ENCODE data around the gene ELF1.

ELF1 gene

DNA sequence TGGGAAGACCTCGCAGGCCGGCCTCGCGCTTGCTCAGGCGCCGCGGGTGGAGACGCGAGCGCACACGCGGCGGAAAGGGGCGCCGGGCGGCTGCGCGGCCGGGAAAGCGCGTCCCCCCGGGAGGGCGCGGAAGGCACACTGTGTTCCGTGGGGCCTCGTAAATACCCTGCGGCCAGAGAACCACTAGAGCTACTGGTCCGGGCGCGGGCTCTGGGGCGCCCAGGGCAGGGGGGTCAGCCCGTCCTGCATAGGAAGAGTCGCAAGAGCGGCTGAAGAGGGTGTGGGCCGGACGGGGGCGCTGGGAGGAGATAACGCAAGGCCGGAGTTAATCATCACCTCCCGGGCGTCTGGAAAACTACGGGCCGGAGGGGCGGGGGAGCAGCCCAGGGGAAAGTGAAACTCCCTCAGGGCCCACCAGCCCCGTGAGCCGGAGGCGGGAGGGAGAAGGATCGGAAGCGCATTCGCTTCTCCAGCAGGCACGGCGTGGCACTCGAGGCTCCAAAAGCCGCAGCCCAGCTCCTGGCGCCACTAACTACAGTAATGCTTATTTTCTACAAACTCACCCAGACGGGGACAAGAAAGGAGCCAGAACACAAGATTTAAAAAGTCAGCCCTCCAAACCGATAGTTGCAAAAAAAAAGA is 41.1 kb upstream of the ELF1 start:
- TF ChIP-seq, protein P1, sequence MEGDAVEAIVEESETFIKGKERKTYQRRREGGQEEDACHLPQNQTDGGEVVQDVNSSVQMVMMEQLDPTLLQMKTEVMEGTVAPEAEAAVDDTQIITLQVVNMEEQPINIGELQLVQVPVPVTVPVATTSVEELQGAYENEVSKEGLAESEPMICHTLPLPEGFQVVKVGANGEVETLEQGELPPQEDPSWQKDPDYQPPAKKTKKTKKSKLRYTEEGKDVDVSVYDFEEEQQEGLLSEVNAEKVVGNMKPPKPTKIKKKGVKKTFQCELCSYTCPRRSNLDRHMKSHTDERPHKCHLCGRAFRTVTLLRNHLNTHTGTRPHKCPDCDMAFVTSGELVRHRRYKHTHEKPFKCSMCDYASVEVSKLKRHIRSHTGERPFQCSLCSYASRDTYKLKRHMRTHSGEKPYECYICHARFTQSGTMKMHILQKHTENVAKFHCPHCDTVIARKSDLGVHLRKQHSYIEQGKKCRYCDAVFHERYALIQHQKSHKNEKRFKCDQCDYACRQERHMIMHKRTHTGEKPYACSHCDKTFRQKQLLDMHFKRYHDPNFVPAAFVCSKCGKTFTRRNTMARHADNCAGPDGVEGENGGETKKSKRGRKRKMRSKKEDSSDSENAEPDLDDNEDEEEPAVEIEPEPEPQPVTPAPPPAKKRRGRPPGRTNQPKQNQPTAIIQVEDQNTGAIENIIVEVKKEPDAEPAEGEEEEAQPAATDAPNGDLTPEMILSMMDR (IDR thresholded peaks at IDR 0.05; ENCODE audit: insufficient read depth, low read length), result no peak
- TF ChIP-seq POLR2AphosphoS5 (IDR thresholded peaks at IDR 0.05; ENCODE audit: low read depth), result peak; percentile 74
- peak; percentile 20; the same call in 1 of the 2 replicates for TF ChIP-seq GABPA (IDR thresholded peaks at IDR 0.05; ENCODE audit: low read depth)
- TF ChIP-seq, protein P2, sequence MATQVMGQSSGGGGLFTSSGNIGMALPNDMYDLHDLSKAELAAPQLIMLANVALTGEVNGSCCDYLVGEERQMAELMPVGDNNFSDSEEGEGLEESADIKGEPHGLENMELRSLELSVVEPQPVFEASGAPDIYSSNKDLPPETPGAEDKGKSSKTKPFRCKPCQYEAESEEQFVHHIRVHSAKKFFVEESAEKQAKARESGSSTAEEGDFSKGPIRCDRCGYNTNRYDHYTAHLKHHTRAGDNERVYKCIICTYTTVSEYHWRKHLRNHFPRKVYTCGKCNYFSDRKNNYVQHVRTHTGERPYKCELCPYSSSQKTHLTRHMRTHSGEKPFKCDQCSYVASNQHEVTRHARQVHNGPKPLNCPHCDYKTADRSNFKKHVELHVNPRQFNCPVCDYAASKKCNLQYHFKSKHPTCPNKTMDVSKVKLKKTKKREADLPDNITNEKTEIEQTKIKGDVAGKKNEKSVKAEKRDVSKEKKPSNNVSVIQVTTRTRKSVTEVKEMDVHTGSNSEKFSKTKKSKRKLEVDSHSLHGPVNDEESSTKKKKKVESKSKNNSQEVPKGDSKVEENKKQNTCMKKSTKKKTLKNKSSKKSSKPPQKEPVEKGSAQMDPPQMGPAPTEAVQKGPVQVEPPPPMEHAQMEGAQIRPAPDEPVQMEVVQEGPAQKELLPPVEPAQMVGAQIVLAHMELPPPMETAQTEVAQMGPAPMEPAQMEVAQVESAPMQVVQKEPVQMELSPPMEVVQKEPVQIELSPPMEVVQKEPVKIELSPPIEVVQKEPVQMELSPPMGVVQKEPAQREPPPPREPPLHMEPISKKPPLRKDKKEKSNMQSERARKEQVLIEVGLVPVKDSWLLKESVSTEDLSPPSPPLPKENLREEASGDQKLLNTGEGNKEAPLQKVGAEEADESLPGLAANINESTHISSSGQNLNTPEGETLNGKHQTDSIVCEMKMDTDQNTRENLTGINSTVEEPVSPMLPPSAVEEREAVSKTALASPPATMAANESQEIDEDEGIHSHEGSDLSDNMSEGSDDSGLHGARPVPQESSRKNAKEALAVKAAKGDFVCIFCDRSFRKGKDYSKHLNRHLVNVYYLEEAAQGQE (IDR thresholded peaks at IDR 0.05; ENCODE audit: insufficient replicate concordance, low read depth), result peak; percentile 34
- no peak for TF ChIP-seq SPI1 (IDR thresholded peaks at IDR 0.05; ENCODE audit: borderline replicate concordance, low read depth)
- H3K27ac ChIP-seq (replicated peaks), result peak overlapping the region; percentile 93
- H3K4me3 ChIP-seq (replicated peaks; ENCODE audit: insufficient read depth, low read length), result peak overlapping the region; percentile 91

DNA sequence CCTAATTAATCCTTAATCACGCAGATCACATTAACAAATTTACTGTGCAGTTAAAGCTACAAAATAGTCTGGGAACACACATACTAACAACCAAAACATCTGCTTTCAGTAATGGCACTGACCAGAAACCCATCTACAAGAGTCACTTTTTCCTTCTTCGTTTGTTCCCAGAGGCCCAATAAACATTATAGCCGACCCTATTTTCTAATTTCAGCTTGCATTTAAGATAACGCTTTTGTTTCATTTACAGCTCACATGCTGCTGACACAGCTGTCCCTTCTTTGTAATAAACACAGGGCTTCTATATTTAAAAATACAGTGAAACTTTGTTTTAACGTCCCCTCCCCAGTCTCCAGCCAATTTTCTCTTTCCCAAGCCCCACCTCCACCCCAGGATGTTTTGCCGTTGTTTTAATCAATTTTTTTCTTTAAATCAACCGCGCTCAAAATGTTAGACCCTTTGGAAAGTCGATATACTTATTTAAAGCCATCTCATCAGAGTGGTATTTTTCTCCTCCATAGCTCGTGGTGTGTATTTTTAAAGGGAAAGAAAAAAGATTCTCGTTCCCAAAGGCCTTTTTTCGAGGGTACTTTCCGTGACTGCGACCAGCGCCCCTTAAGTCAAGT is 40.5 kb upstream of the ELF1 start:
- DNase-seq (ENCODE audit: low read depth in 1 of 2, low spot score in 1 of 2), result no peak
- Histone ChIP-seq H3K4me3 (replicated peaks; ENCODE audit: insufficient read depth, low read length) (peak overlapping the region; percentile 91), H3K27ac (replicated peaks) (peak overlapping the region; percentile 93), H3K27me3 (ENCODE audit: insufficient read depth, poor library complexity, severe bottlenecking) (no peaks in the 10 kb centered on the region)
- TF ChIP-seq POLR2AphosphoS5 (IDR thresholded peaks at IDR 0.05; ENCODE audit: low read depth) (no peak), SPI1 (IDR thresholded peaks at IDR 0.05; ENCODE audit: borderline replicate concordance, low read depth) (no peak), GABPA (IDR thresholded peaks at IDR 0.05; ENCODE audit: low read depth) (no peak)
- TF ChIP-seq, protein P2 (IDR thresholded peaks at IDR 0.05; ENCODE audit: insufficient replicate concordance, low read depth), result no peak
- TF ChIP-seq, protein P1 (IDR thresholded peaks at IDR 0.05; ENCODE audit: insufficient read depth, low read length), result no peak

More for the DNA sequence above, 41.1 kb upstream of the ELF1 start:
- DNase-seq (ENCODE audit: low read depth in 1 of 2, low spot score in 1 of 2), result peak; percentile 77 to 91
- H3K27me3 ChIP-seq (ENCODE audit: insufficient read depth, poor library complexity, severe bottlenecking), result no peaks in the 10 kb centered on the region

DNA sequence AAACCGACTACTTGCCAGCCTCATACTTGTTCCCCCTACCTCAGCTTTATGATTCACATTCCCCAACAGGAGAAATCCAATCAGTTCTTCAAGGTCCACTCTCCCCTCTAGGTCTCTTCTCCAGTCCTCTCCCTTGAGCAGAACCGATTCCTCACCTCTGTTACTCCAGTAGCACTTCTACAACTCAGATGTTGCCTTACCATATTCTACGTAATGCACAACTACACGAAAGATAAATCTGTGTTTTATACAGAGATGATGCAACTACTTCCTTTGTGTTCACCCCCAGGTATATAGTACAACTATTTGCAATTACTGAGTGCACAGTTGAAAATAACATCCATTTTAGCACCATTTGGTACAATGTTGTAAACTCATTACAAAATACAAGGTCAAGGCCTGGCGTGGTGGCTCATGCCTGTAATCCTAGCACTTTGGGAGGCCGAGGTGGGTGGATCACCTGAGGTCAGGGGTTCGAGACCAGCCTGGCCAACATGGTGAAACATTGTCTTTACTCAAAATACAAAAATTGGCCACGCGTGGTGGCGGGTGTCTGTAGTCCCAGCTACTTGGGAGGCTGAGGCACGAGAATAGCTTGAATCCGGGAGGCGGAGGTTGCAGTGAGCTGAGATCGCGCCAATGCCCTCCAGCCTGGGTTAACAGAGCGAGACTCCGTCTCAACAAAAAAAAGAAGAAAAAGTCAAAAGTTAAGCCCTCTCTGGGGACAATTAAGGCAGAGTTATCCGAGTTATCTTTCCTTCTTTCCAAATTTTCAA is 39.4 kb upstream of the ELF1 start:
- H3K27ac ChIP-seq (replicated peaks), result peak overlapping the region; percentile 93
- peak overlapping the region; percentile 91 for H3K4me3 ChIP-seq (replicated peaks; ENCODE audit: insufficient read depth, low read length)

More for the DNA sequence above, 39.4 kb upstream of the ELF1 start:
- TF ChIP-seq SPI1 (IDR thresholded peaks at IDR 0.05; ENCODE audit: borderline replicate concordance, low read depth) (no peak), POLR2AphosphoS5 (IDR thresholded peaks at IDR 0.05; ENCODE audit: low read depth) (no peak), GABPA (IDR thresholded peaks at IDR 0.05; ENCODE audit: low read depth) (no peak)
- TF ChIP-seq, protein P1 (IDR thresholded peaks at IDR 0.05; ENCODE audit: insufficient read depth, low read length), result no peak
- TF ChIP-seq, protein P2 (IDR thresholded peaks at IDR 0.05; ENCODE audit: insufficient replicate concordance, low read depth), result no peak
- H3K27me3 ChIP-seq (ENCODE audit: insufficient read depth, poor library complexity, severe bottlenecking), result no peaks in the 10 kb centered on the region
- peak in 1 of 2 experiments; percentile 32 for DNase-seq (ENCODE audit: low read depth in 1 of 2, low spot score in 1 of 2)

Measured in HL-60 (cell line).